GM21528 (cell line): ENCODE results near the gene STAG1.
"Not testable (repeated sequence)": the region's sequence is repeated elsewhere in the genome, so short reads cannot be mapped to it uniquely, and the experiment has no call there.

Source experiments
- ATAC-seq: cut with Tn5 transposase; IDR thresholded peaks from one replicate; pipeline ENCODE4 v1.9.1; 2021; ENCODE audit warnings: mild to moderate bottlenecking, moderate library complexity; ENCODE audit not compliant: unreplicated experiment, low FRiP score

The STAG1 gene

DNA sequence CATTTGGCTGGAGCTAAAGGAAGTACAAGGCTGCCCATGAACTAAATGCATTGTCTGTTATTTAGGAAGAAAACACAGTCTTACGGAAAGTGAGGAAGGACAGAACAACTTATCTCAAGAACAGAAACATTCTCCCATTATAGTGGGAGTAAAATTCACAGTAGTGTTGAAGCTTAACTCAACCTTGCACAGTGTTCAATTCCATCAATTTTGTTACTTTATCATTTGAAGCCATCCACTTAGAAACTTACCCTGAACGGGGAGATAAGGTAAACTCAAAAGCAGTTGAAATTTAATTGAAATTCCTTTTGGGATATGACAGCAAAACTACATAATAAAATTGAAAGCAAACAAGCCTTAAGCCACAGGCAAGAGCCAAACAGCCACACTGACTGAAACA lies 315.1 kb downstream of the STAG1 start:
- no peak for ATAC-seq

DNA sequence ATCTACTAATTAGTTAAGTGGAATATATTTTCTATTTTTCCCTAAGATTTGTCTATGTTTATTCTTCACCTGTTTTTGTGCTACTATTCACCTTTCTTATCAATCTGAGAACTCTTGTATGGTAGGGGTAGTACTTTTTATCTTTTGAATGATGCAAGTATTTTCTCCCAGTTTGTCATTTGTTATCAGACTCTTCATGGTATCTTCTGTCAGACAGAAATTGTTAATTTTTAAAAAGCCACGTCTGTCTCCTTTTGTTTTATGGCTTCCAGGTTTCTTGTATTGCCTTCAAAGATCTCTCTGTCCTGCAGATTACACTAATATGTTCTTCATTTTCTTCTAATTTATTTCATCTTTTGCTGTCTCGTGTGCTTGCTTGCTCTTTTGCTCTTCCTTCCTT lies 317.7 kb downstream of the STAG1 start:
- ATAC-seq, result no peak

GRCh38 chr3:136432685-136433084 lies 319.5 kb downstream of the STAG1 start:
- no peak for ATAC-seq

DNA sequence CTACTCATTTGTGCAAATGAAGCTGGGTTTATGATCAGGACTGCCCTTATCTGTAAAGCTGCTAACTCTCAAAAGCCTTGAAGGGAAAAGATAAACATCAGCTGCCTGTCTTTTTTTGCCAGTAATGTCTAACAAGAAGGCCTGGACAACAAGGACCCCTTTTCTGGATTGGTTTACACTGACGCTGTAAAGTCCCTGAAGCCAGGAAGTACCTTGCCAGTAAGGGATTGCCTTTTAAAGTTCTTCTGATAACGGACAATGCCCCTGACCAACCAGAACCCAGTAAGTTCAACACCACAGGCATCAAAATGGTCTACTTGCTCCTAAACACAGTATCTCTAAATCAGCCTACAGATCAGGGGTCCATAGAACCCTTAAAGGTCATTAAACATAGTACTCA lies 324.0 kb downstream of the STAG1 start:
- ATAC-seq, result no peak

DNA sequence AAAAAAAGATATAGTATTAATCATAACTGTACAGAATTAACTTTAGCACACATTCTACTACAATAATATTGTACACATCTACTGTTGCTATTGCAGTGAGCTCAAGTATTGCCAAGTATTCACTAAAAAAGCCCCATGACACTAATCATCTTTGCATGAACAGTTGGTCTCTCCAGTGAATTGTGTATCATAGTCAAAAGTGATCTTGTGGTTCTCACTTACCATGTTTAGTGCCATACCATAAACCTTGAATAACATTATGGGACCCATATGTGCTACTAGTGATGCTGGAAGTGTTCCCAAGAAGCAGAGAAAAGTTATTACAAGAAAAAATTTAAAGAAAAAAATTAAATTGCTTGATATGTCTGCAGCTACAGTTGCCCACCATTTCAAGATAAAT lies 324.9 kb downstream of the STAG1 start:
- no peak for ATAC-seq

- no peak for ATAC-seq
These were observed 337.7 kb downstream of the STAG1 start for GRCh38 chr3:136414476-136414875.

DNA sequence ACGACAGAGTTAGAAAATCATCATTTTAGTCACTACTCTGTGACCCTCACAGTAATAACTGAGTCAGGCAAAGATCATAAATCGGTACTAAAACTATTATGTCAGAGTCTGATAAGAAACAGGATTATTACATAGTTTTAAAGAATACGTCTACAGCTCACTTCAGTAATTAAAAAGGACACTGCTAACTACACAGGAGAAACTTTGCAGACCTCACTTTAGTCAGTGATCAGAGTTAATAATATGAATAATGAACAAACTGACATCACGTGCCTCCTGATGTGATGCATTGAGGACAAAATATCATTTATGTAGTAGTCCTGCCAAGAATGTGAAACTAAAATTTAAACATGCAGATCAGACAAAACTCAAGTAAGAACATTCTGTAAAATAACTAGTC lies 339.9 kb downstream of the STAG1 start:
- ATAC-seq, result no peak

- ATAC-seq, result no peak
These were observed 342.6 kb downstream of the STAG1 start for GRCh38 chr3:136409549-136409948.

DNA sequence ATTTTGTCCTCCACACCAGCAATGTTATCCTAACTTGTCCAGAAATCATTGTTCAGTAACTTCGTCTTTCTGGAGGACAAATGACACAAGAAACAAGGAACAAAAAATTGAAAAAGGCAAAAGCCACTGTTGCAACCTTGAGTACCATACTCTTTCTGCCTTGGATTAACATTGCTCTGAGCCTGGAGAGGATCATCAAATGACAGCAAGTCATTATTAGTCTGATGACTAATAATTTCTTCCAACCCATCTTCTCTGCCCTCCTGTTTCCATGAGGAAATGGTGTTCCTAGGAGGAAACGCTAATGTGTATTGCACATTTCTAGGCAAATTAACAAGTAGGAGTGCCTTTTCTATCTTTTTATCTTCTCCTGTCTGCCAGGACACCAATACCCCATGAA lies 348.1 kb downstream of the STAG1 start:
- no peak for ATAC-seq

DNA sequence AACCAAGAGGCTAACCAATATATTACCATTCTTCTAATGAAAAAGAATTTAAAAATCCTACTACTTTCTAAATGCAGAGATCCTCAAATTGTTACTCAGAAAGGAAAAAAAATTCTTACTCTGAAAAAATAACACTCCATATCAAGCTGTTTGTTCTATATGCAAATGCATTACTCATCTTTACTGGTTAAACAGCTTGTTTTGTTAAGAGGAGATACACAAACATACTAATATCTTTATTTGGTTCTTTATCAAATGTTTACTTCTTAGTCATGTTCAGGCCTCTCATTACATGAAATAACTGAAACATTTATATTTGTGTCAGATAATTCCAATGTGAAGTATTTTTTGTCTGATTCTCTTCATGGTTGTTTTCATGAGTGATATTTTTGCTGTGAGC lies 355.3 kb downstream of the STAG1 start:
- ATAC-seq, result no peak

GRCh38 chr3:136390574-136390973 lies 361.6 kb downstream of the STAG1 start:
- no peak for ATAC-seq

DNA sequence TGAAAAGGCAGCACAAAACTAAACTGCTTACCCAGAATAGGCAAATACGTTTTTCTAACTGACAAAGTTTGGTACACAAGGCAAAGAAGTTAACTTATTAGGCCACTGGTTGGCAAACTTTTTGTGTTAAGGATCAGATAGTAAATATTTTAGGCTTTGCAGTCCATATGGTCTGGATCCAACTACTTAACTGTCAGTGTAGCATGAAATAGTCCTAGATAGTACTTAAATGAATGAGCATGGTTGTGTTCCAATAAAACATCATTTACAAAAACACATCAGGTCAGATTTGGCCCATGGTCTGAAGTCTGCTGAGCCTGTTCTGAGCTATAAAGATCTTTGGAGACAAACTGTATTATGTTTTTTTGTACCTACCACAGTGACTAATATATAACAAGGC lies 365.1 kb downstream of the STAG1 start:
- no peak for ATAC-seq

DNA sequence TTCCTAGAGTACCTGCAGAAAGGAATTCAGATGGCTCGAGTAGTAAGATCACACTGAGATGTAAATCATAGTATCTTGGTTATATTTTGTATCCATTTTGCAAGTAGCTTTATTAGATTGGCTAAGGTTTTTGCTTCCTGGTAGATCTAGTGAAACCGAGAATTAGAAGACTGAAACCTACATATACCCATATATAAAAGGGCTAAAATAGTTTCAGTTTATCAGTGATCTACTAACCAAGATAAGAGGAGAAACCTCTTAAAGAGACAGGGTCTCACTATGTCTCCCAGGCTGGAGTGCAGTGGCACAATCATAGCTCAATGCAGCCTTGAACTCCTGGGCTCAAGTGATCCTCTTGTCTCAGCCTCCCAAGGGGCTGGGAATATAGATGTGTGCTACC lies 366.7 kb downstream of the STAG1 start:
- ATAC-seq, result no peak

GRCh38 chr3:136381051-136381450 lies 371.1 kb downstream of the STAG1 start:
- no peak for ATAC-seq

- ATAC-seq, result no peak
These were observed 371.6 kb downstream of the STAG1 start for GRCh38 chr3:136380530-136380929.

GRCh38 chr3:136378011-136378410 lies 374.2 kb downstream of the STAG1 start:
- no peak for ATAC-seq

DNA sequence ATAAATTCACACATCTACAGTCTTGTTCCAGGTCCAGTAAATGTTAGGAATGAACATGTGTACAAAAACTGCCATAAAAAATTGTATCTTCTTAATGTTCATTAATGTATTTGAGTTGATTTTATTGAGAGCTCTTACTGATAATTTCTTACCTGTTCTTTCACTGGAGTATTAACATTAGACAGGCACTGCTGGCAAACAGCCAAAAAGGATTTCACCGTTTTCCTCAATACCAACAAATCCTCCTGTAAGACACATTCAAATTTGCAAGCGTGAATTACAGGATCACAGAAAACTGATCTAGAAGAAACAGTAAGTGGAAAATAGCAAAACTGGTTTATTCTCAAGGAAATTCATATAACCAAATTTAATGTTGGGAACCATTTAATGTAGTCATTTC lies 374.7 kb downstream of the STAG1 start:
- ATAC-seq, result no peak

DNA sequence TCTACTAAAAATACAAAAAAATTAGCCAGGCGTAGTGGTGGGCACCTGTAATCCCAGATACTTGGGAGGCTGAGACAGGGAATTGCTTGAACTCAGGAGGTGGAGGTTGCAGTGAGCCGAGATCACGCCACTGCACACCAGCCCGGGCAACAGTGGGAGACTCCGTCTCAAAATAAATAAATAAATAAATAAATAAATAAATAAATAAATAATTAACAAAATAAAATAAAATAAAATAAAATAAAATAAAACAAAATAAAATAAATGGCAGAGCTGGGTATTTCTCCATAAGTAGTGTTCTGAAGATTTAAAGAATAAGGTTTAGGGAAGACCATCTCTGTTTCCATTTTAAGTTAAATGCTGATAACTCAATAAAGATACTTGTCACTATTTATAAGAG lies 376.4 kb downstream of the STAG1 start:
- not testable (repeated sequence) for ATAC-seq

GRCh38 chr3:136366289-136366688 lies 385.9 kb downstream of the STAG1 start:
- no peak for ATAC-seq

DNA sequence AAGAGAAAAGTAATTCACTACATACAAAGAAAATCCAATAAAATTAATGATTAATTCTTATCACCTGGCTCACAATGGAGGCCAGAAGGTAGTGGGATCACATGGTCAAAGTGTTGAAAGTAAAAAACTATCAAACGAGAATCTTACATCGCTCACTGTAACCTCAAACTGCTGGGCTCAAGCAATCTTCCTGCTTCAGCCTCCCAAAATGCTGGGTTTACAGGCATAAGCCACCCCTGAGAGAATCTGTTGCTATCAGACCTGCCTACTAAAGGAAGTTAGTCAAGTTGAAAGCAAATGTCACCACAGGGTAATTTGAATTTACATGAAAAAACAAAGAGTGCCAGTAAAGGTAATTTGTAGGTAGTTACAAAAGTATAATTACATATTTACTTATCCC lies 398.7 kb downstream of the STAG1 start:
- ATAC-seq, result no peak

DNA sequence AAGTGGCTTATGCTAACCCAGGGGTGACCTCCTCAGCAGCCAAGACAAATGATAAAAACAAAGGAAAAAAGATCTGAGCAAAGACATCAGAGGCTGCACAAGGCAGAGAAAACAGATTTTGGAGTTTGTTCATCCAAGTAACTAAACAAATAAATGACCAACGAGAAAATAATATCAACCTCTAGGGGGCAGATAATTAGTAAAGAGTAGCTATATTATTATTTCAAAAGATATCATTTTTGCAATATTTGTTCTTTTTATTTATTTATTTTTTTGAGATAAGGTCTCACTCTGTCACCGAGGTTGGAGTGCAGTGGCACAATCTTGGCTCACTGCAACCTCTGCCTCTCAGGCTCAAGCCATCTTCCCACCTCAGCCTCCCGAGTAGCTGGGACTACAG lies 400.3 kb downstream of the STAG1 start:
- no peak for ATAC-seq

- no peak for ATAC-seq
These were observed 400.8 kb downstream of the STAG1 start for GRCh38 chr3:136351351-136351750.

DNA sequence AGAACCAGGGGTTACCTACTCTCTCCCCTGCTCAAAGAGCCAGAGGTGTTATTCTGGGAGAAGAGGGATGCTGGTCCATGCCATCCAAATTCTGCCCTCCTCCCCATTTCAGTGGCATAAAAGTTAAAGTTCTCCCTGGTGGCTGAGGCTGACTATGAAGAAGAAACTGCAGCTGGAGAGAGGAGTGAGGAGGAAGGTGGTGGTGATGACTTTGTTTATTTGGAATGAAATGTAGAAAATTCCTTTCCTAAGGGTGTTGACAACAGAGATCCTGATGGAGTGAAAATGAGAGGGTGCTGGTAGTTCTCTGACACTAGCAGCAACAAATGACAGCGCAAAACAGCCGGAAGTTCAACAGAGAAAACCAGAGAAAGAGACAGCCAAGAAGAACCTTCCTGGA lies 401.6 kb downstream of the STAG1 start:
- no peak for ATAC-seq

DNA sequence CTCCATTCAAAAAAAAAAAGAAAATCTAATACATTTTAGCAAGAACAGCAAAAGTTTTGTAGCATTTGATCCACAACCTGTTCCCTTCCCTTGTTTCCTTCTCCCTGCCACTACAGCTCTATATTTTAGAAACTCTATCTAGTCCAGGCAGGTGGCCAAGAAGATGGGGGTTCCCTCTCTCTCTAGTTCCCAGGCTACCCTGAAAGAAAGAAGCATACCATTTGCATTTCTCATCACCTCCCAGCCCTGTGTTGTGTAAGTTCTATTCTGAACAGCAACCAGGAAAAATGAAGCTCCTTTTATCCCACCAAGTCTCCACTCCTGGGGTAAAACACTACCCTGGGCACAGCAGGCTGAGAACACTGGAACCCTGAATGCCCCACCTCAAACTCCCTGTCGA lies 402.0 kb downstream of the STAG1 start:
- no peak for ATAC-seq
